ENCODE measurements around the gene GPR162.

Gene GPR162

GRCh38 chr12:6834254-6834653, 12.6 kb downstream of the GPR162 start:
- TF ChIP-seq CTCF (IDR thresholded peaks at IDR 0.05; ENCODE audit: low read depth, low read length, missing control alignments) = no peak
- in situ Hi-C loops (cut with HindIII; ENCODE audit: low sequenced_read_pairs) = no loop called here
- DNase-seq (ENCODE audit: low read depth) = no peak
- no peak overlapping the region for H3K4me3 ChIP-seq (ENCODE audit: low read depth, low read length)

- no peak for DNase-seq (ENCODE audit: low read depth)
- H3K4me3 ChIP-seq (ENCODE audit: low read depth, low read length) = no peak overlapping the region
- TF ChIP-seq CTCF (IDR thresholded peaks at IDR 0.05; ENCODE audit: low read depth, low read length, missing control alignments) = no peak
- in situ Hi-C loops (cut with HindIII; ENCODE audit: low sequenced_read_pairs) = no loop called here
These were observed 13.3 kb downstream of the GPR162 start for GRCh38 chr12:6834873-6835272.

GRCh38 chr12:6836851-6837250, 15.2 kb downstream of the GPR162 start:
- in situ Hi-C loops (cut with HindIII; ENCODE audit: low sequenced_read_pairs) = no loop called here
- TF ChIP-seq CTCF (IDR thresholded peaks at IDR 0.05; ENCODE audit: low read depth, low read length, missing control alignments) = no peak
- no peak for DNase-seq (ENCODE audit: low read depth)
- H3K4me3 ChIP-seq (ENCODE audit: low read depth, low read length) = no peak overlapping the region

GRCh38 chr12:6837370-6838060, 15.9 kb downstream of the GPR162 start:
- in situ Hi-C loops (cut with HindIII; ENCODE audit: low sequenced_read_pairs) = no loop called here
- no peak overlapping the region for H3K4me3 ChIP-seq (ENCODE audit: low read depth, low read length)
- no peak for DNase-seq (ENCODE audit: low read depth)
- no peak for TF ChIP-seq CTCF (IDR thresholded peaks at IDR 0.05; ENCODE audit: low read depth, low read length, missing control alignments)

GRCh38 chr12:6838854-6839253, 17.2 kb downstream of the GPR162 start:
- TF ChIP-seq CTCF (IDR thresholded peaks at IDR 0.05; ENCODE audit: low read depth, low read length, missing control alignments) = no peak
- DNase-seq (ENCODE audit: low read depth) = no peak
- H3K4me3 ChIP-seq (ENCODE audit: low read depth, low read length) = no peak overlapping the region
- in situ Hi-C loops (cut with HindIII; ENCODE audit: low sequenced_read_pairs) = no loop called here

- H3K4me3 ChIP-seq (ENCODE audit: low read depth, low read length) = no peak overlapping the region
- in situ Hi-C loops (cut with HindIII; ENCODE audit: low sequenced_read_pairs) = no loop called here
- DNase-seq (ENCODE audit: low read depth) = no peak
- TF ChIP-seq CTCF (IDR thresholded peaks at IDR 0.05; ENCODE audit: low read depth, low read length, missing control alignments) = no peak
These were observed 18.0 kb downstream of the GPR162 start for GRCh38 chr12:6839482-6840201.
